BE2C (cell line): Measurements from ENCODE around the gene SLC4A5.
"Not testable (repeated sequence)": the region's sequence is repeated elsewhere in the genome, so short reads cannot be mapped to it uniquely, and the experiment has no call there.

Experiments
- DNase-seq: peaks from one replicate; pipeline ENCODE4 v3.0.0-alpha.2; 2020
- H3K27me3 ChIP-seq: fragments of 250-450 bp; sonication (Bioruptor Pico); 2 replicates; pipeline ENCODE4 v1.5.1; 2020; ENCODE audit warnings: mild to moderate bottlenecking
- H3K36me3 ChIP-seq: fragments of 250-450 bp; sonication (Bioruptor Pico); 2 replicates; pipeline ENCODE4 v1.5.1; 2020; ENCODE audit warnings: mild to moderate bottlenecking
- H3K4me1 ChIP-seq: fragments of 250-450 bp; sonication (Bioruptor Pico); 2 replicates; pipeline ENCODE4 v1.5.1; 2020
- H3K4me3 ChIP-seq: 2 replicates; pipeline ENCODE4 v1.5.1; 2011; ENCODE audit warnings: low read depth, low read length
- H3K9me3 ChIP-seq: fragments of 250-450 bp; sonication (Bioruptor Pico); 2 replicates; pipeline ENCODE4 v1.5.1; 2020
- TF ChIP-seq, protein P1 (sequence below): IDR thresholded peaks from 2 replicates; pipeline ENCODE4 v1.5.1; 2012; ENCODE audit warnings: mild to moderate bottlenecking, low read depth, low read length

The SLC4A5 gene

DNA sequence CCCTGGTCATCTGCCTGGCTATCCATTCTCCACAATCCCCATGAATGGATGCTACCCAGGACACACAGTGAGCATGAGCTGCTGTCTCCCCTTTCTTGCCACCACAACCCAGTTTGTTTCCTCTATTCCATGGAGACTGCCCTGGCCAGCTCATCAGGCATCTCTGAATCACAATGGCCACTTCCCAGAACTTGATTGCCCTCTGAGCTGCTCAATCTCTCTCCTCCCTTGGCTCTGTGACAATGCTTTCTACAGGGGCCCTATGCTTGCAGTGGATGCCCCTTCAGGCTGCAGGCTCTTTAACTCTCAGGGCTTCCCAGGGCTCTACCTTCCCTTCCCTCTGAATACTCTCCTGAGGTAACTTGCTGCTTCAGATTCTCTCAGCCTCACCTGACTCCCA is 14.4 kb upstream of the SLC4A5 start:
- Histone ChIP-seq H3K36me3 (peaks cover 3% of the 10 kb centered on the region; the same call in 1 of the 2 replicates), H3K27me3 (no peaks in the 10 kb centered on the region), H3K9me3 (no peaks in the 10 kb centered on the region), H3K4me3 (no peak overlapping the region), H3K4me1 (no peaks in the 10 kb centered on the region)
- TF ChIP-seq, protein P1, sequence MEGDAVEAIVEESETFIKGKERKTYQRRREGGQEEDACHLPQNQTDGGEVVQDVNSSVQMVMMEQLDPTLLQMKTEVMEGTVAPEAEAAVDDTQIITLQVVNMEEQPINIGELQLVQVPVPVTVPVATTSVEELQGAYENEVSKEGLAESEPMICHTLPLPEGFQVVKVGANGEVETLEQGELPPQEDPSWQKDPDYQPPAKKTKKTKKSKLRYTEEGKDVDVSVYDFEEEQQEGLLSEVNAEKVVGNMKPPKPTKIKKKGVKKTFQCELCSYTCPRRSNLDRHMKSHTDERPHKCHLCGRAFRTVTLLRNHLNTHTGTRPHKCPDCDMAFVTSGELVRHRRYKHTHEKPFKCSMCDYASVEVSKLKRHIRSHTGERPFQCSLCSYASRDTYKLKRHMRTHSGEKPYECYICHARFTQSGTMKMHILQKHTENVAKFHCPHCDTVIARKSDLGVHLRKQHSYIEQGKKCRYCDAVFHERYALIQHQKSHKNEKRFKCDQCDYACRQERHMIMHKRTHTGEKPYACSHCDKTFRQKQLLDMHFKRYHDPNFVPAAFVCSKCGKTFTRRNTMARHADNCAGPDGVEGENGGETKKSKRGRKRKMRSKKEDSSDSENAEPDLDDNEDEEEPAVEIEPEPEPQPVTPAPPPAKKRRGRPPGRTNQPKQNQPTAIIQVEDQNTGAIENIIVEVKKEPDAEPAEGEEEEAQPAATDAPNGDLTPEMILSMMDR, result no peak
- no peak for DNase-seq

DNA sequence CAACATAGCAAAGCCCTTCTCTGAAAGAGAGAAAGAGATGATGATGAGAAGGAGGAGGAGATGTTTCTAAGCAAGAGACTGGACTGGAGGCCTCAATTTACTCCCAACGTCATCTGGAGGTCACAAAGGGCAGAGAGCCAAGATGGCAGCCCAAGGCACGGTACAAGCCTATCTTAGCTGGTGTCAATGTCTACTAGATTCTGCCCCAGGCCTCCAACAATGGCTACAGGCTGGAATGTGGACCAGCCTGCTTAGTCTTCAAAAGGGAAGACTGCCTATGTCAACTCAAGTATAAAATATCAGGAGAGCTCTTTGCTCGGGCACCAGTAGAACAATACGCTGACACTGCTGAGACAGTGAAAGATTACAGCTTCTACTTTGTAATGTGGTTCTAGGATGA is 6.7 kb upstream of the SLC4A5 start:
- Histone ChIP-seq H3K36me3 (no peaks in the 10 kb centered on the region), H3K4me3 (no peak overlapping the region), H3K27me3 (no peaks in the 10 kb centered on the region), H3K9me3 (no peaks in the 10 kb centered on the region), H3K4me1 (no peaks in the 10 kb centered on the region)
- TF ChIP-seq, protein P1, result no peak
- DNase-seq, result no peak

DNA sequence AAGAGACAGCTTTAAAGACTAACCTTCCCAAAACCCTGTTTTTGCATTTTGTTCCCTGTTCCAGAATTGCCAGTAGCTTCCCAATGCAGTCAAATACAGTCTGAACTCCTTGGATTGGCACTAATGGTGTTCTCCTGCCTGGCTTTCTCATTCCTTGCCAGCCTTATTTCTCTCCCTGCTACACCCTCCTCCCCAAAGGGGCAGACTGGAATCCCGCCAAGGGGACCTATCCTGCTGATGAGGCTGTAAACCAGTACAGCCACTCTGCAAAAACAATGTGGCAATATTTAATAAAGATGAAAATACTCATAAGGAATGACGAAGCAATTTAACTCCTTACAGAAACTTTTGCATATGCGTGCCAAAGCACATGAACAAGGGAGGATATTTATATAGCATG is 4.5 kb upstream of the SLC4A5 start:
- TF ChIP-seq, protein P1, result no peak
- no peaks in the 10 kb centered on the region for H3K27me3 ChIP-seq
- no peak overlapping the region for H3K4me3 ChIP-seq
- DNase-seq, result no peak
- no peaks in the 10 kb centered on the region for H3K9me3 ChIP-seq
- H3K36me3 ChIP-seq, result no peaks in the 10 kb centered on the region
- no peaks in the 10 kb centered on the region for H3K4me1 ChIP-seq

DNA sequence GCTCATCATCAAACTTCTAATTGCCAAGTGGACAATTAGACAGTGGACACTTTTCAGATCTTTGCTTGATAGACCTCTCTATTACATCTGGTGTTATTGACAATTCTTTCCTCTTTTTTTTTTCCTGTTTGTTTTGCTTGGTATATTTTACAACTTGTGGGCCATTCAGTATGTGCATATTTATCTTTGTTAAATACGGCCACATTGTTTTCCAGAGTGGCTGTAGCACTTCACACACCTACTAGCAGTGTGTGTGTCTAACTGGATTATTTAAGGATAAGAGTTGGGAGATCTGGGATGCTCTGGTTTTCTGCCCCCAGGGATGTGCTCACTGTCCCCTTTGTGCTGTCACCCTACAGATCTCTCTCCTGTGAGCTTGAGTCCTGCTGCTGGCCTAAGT is 4.1 kb upstream of the SLC4A5 start:
- Histone ChIP-seq H3K4me3 (no peak overlapping the region), H3K9me3 (no peaks in the 10 kb centered on the region), H3K36me3 (no peaks in the 10 kb centered on the region), H3K27me3 (no peaks in the 10 kb centered on the region), H3K4me1 (no peaks in the 10 kb centered on the region)
- DNase-seq, result no peak
- TF ChIP-seq, protein P1, result no peak

DNA sequence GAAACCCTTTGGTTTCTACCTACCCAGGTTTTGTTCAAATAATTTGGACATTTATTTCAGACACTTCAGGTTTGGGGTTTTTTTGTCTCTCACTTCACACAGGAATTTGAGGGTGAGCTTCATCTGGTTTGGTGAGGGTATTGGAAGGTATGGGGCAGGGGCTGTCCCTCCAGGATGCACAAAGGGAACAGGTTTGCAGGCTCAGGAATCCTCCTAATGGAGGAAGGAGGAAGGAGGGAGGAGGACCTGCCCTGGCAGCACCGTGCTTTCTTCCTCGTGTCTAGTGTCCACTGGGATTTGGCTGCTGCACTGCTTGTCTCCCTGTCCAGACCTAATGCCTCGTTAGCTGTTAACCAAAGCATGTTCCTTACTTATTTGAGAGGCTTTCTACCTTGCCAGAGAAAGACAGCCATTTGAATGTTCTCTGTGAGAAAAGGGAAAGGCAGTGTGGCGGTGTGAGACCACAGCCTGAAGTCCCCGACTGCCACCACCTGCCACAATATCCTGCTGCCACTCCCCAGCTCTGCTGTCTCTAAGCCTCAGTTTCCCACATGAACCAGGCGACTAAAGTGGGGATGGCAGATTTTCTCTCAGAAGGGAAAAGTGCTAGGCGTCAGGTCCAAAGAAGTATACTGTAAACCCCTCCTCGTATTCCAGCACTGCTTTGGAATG is 2.2 kb upstream of the SLC4A5 start:
- DNase-seq, result no peak
- H3K36me3 ChIP-seq, result no peaks in the 10 kb centered on the region
- no peaks in the 10 kb centered on the region for H3K9me3 ChIP-seq
- no peak overlapping the region for H3K4me3 ChIP-seq
- TF ChIP-seq, protein P1, result no peak
- no peaks in the 10 kb centered on the region for H3K4me1 ChIP-seq
- no peaks in the 10 kb centered on the region for H3K27me3 ChIP-seq

DNA sequence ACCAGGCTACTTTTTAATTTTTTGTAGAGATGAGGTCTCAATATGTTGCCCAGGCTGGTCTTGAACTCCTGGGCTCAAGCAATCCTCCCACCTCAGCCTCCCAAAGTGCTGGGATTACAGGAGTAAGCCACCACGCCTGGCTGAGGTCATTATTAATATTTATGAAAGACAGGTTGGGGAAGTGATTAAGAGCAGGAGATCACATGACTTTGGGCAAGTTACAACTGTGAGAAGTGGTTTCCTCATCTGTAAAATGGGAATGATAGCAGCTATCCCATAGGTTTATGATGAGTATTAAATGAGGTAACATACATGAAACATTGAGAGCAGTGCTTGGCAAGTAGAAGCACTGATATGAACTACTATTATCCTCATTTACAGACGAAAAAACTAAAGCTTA is 7.0 kb downstream of the SLC4A5 start:
- H3K27me3 ChIP-seq, H3K9me3 ChIP-seq, DNase-seq, H3K4me3 ChIP-seq, H3K36me3 ChIP-seq, H3K4me1 ChIP-seq: not testable (repeated sequence)
